OCI-LY1 (cell line): ENCODE data around the gene RHOG.

Experiments used
- CTCF ChIP-seq: fragments of 200-600 bp; sonication (generic), shearing (Covaris generic); IDR thresholded peaks from 2 replicates; pipeline ENCODE4 v1.5.1; 2017; ENCODE audit warnings: mild to moderate bottlenecking, antibody characterized with exemption, low read length, moderate library complexity, mixed read lengths
- EZH2 ChIP-seq: fragments of 200-600 bp; sonication (generic), shearing (Covaris generic); IDR thresholded peaks from 2 replicates; pipeline ENCODE4 v1.8.0; 2017; ENCODE audit warnings: borderline replicate concordance, mixed run types, mild to moderate bottlenecking, antibody characterized with exemption, low read length, moderate library complexity, mixed read lengths

- no peak for TF ChIP-seq CTCF
- no peak for TF ChIP-seq EZH2
Measured at GRCh38 chr11:3837793-3838192, 3.0 kb downstream of the RHOG start.
